HEK293T (cell line): ENCODE measurements around the gene MAGEA4.
"Not testable (repeated sequence)": the region's sequence is repeated elsewhere in the genome, so short reads cannot be mapped to it uniquely, and the experiment has no call there.

Source experiments
- CTCF ChIA-PET: fragments of 350-600 bp; formaldehyde crosslinking; extraction: SDS; loops from one replicate; lab custom pipeline; 2021; ENCODE audit warnings: antibody characterized with exemption, inconsistent platforms; lab: Yijun Ruan, JAX
- POLR2A ChIA-PET: fragments of 350-600 bp; formaldehyde crosslinking; extraction: SDS; loops from one replicate; lab custom pipeline; 2020; ENCODE audit warnings: antibody characterized with exemption, inconsistent platforms; lab: Yijun Ruan, JAX
- DNase-seq: peaks from one replicate; pipeline ENCODE4 v3.0.0; 2012; ENCODE audit warnings: mixed read lengths; ENCODE audit errors: extremely low spot score
- ARNT ChIP-seq: fragments of 450-650 bp; IDR thresholded peaks from 2 replicates; pipeline ENCODE4 v1.6.1; 2017; ENCODE audit warnings: mild to moderate bottlenecking
- BHLHE40 ChIP-seq: fragments of 450-650 bp; IDR thresholded peaks from 2 replicates; pipeline ENCODE4 v1.6.1; 2016; ENCODE audit warnings: mild to moderate bottlenecking, moderate library complexity, borderline replicate concordance
- CTBP1 ChIP-seq: fragments of 450-650 bp; IDR thresholded peaks from 2 replicates; pipeline ENCODE4 v1.6.1; 2016; ENCODE audit warnings: borderline replicate concordance
- ELF4 ChIP-seq: fragments of 450-650 bp; IDR thresholded peaks from 2 replicates; pipeline ENCODE4 v1.6.1; 2017; ENCODE audit warnings: antibody characterized with exemption
- FOXA1 ChIP-seq: fragments of 450-650 bp; IDR thresholded peaks from 2 replicates; pipeline ENCODE4 v1.6.1; 2016; ENCODE audit warnings: mild to moderate bottlenecking
- FOXK2 ChIP-seq: fragments of 450-650 bp; IDR thresholded peaks from 2 replicates; pipeline ENCODE4 v1.6.1; 2016; ENCODE audit warnings: mild to moderate bottlenecking
- FOXM1 ChIP-seq: fragments of 450-650 bp; IDR thresholded peaks from 2 replicates; pipeline ENCODE4 v1.6.1; 2017; ENCODE audit warnings: mild to moderate bottlenecking, borderline replicate concordance
- HDGF ChIP-seq: fragments of 450-650 bp; IDR thresholded peaks from 2 replicates; pipeline ENCODE4 v1.6.1; 2017; ENCODE audit warnings: antibody characterized with exemption, borderline replicate concordance
- L3MBTL2 ChIP-seq: fragments of 450-650 bp; conservative IDR thresholded peaks from 2 replicates; pipeline ENCODE4 v1.6.1; 2016; ENCODE audit warnings: mild to moderate bottlenecking
- LEF1 ChIP-seq: fragments of 450-650 bp; IDR thresholded peaks from 2 replicates; pipeline ENCODE4 v1.6.1; 2017; ENCODE audit warnings: mild to moderate bottlenecking, borderline replicate concordance
- NFRKB ChIP-seq: fragments of 450-650 bp; IDR thresholded peaks from 2 replicates; pipeline ENCODE4 v1.6.1; 2016; ENCODE audit warnings: mild to moderate bottlenecking, moderate library complexity
- PKNOX1 ChIP-seq: fragments of 450-650 bp; IDR thresholded peaks from 2 replicates; pipeline ENCODE4 v1.6.1; 2016
- SP1 ChIP-seq: fragments of 450-650 bp; IDR thresholded peaks from 2 replicates; pipeline ENCODE4 v1.6.1; 2017
- SUZ12 ChIP-seq: fragments of 450-650 bp; IDR thresholded peaks from 2 replicates; pipeline ENCODE4 v1.6.1; 2016; ENCODE audit warnings: mild to moderate bottlenecking
- TARDBP ChIP-seq: fragments of 450-650 bp; IDR thresholded peaks from 2 replicates; pipeline ENCODE4 v1.6.1; 2016
- ZNF384 ChIP-seq: fragments of 450-650 bp; IDR thresholded peaks from 2 replicates; pipeline ENCODE4 v1.6.1; 2016

MAGEA4 gene

GRCh38 chrX:151902813-151903591 lies 9.7 kb upstream of the MAGEA4 start:
- ChIA-PET POLR2A (no interaction called here), CTCF (no interaction called here)
- no peak for TF ChIP-seq SUZ12
- no peak for TF ChIP-seq NFRKB
- no peak for TF ChIP-seq ELF4
- TF ChIP-seq SP1: no peak
- no peak for TF ChIP-seq FOXA1
- TF ChIP-seq L3MBTL2: no peak
- TF ChIP-seq HDGF: no peak
- TF ChIP-seq BHLHE40: no peak
- no peak for TF ChIP-seq TARDBP
- no peak for TF ChIP-seq PKNOX1
- TF ChIP-seq CTBP1: no peak
- DNase-seq: no peak

- TF ChIP-seq LEF1 (no peak), NFRKB (no peak), BHLHE40 (no peak), TARDBP (no peak), FOXA1 (no peak), ARNT (no peak), FOXM1 (no peak), ZNF384 (no peak), ELF4 (no peak), SUZ12 (no peak), SP1 (no peak), FOXK2 (no peak), PKNOX1 (no peak), HDGF (no peak), CTBP1 (no peak), L3MBTL2 (no peak)
- POLR2A ChIA-PET: no interaction called here
- DNase-seq: no peak
- CTCF ChIA-PET: no interaction called here
Measured at GRCh38 chrX:151904989-151905388, 7.7 kb upstream of the MAGEA4 start.

- ChIA-PET CTCF (no interaction called here), POLR2A (no interaction called here)
- no peak for DNase-seq
- no peak for TF ChIP-seq CTBP1
Measured at GRCh38 chrX:151912221-151912620, 468 bp upstream of the MAGEA4 start.

- DNase-seq, CTCF ChIA-PET, POLR2A ChIA-PET: not testable (repeated sequence)
Measured at GRCh38 chrX:151918736-151919135, 6.0 kb downstream of the MAGEA4 start.

GRCh38 chrX:151919610-151920009 lies 6.9 kb downstream of the MAGEA4 start:
- DNase-seq: no peak
- TF ChIP-seq BHLHE40: no peak
- no peak for TF ChIP-seq ZNF384
- TF ChIP-seq ELF4: no peak
- TF ChIP-seq FOXA1: no peak
- no peak for TF ChIP-seq CTBP1
- TF ChIP-seq TARDBP: no peak
- TF ChIP-seq SUZ12: no peak
- TF ChIP-seq PKNOX1: no peak
- no peak for TF ChIP-seq NFRKB
- TF ChIP-seq FOXK2: no peak
- TF ChIP-seq FOXM1: no peak
- no peak for TF ChIP-seq LEF1
- no peak for TF ChIP-seq L3MBTL2
- no peak for TF ChIP-seq SP1
- no peak for TF ChIP-seq HDGF
- TF ChIP-seq ARNT: no peak
- ChIA-PET CTCF (no interaction called here), POLR2A (no interaction called here)

GRCh38 chrX:151920101-151920500 lies 7.4 kb downstream of the MAGEA4 start:
- TF ChIP-seq NFRKB: no peak
- TF ChIP-seq ZNF384: no peak
- no peak for TF ChIP-seq ELF4
- no peak for TF ChIP-seq HDGF
- TF ChIP-seq ARNT: no peak
- TF ChIP-seq SUZ12: no peak
- TF ChIP-seq L3MBTL2: no peak
- no peak for TF ChIP-seq PKNOX1
- TF ChIP-seq BHLHE40: no peak
- TF ChIP-seq FOXM1: no peak
- TF ChIP-seq LEF1: no peak
- TF ChIP-seq FOXA1: no peak
- no peak for TF ChIP-seq FOXK2
- TF ChIP-seq CTBP1: no peak
- TF ChIP-seq TARDBP: no peak
- no peak for TF ChIP-seq SP1
- ChIA-PET POLR2A (no interaction called here), CTCF (no interaction called here)
- DNase-seq: no peak
